Omental fat pad (tissue), 4 donors: Measurements from ENCODE around the gene TMEM14B. TPM values are rescaled to one million over a fixed set of nuclear protein-coding genes. Genes with fewer than 3 reads are reported as not detected.

ENCODE experiments used
- ATAC-seq: fragments of 150-250 bp; one replicate; pipeline ENCODE4 v1.9.1; 2016; ENCODE audit warnings: mild to moderate bottlenecking, moderate library complexity; ENCODE audit not compliant: low FRiP score
- DNase-seq: peaks from one replicate; pipeline ENCODE4 v3.0.0-alpha.2; 2019; ENCODE audit warnings: low spot score
- total RNA-seq, 4 donors: library from RNA; depleted of rRNA; stranded (reverse); fragments of >200 nt; gene quantifications; one replicate each; pipeline ENCODE4 v1.1.0, GENCODE V29; 2016
- TF ChIP-seq, protein P1 (sequence below), 3 donors: fragments of 450-650 bp; IDR thresholded peaks; one replicate each; pipeline ENCODE4 v1.5.1; 2016 to 2017; ENCODE audit warnings: antibody characterized with exemption in 3 of 3, mild to moderate bottlenecking in 3 of 3, moderate library complexity in 2 of 3

TMEM14B gene
- total RNA-seq, 4 donors from 2014 or later = 69.1 to 100 (median 73.7) TPM

DNA sequence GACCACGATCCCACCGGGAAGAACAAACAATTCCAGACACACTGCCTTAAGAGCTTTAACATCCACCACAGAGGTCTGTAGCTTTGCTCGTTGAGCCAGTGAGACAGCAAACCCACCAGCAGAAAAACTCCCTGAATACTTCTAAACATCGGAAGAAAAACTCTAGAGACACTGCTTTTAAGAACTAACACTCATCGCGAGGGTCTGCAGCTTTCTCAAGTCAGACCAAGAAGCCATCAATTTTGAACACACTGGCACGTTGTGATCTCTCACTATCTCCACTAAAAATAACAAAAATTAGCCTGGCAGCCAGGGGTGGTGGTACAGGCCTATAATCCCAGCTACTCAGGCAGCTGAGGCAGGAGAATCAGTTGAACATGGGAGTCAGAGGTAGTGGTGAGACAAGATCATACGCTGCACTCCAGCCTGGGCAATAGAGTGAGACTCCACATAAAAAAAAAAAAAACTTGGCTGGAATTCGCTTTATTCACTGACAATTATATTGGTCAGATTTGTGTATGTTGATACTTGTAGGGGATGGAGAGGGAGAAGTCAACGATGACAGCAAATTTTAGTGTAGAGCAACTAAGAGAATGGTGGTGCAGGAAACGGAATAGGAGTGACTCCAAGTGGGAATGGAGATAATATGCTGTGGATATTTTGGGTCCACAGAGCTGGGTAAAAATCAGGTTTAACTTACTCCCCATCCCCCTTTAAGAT lies 25.6 kb upstream of the TMEM14B start:
- TF ChIP-seq, protein P1, sequence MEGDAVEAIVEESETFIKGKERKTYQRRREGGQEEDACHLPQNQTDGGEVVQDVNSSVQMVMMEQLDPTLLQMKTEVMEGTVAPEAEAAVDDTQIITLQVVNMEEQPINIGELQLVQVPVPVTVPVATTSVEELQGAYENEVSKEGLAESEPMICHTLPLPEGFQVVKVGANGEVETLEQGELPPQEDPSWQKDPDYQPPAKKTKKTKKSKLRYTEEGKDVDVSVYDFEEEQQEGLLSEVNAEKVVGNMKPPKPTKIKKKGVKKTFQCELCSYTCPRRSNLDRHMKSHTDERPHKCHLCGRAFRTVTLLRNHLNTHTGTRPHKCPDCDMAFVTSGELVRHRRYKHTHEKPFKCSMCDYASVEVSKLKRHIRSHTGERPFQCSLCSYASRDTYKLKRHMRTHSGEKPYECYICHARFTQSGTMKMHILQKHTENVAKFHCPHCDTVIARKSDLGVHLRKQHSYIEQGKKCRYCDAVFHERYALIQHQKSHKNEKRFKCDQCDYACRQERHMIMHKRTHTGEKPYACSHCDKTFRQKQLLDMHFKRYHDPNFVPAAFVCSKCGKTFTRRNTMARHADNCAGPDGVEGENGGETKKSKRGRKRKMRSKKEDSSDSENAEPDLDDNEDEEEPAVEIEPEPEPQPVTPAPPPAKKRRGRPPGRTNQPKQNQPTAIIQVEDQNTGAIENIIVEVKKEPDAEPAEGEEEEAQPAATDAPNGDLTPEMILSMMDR (IDR thresholded peaks at IDR 0.05) = no peak
- ATAC-seq (no peak), DNase-seq (no peak)

DNA sequence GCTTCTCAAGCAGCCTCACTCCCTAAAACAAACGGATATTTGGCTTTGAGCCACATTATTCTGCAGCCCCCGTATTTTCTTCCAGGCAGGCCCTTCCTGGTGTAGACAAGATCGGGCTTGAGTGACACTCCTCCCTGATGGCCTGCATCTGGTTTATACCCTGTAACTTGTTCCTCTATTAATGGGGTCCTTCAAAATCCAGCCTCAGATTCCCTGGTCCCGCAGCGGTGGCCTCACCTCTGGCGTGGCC lies 25.1 kb upstream of the TMEM14B start:
- TF ChIP-seq, protein P1 (IDR thresholded peaks at IDR 0.05) = no peak
- DNase-seq (no peak), ATAC-seq (no peak)

DNA sequence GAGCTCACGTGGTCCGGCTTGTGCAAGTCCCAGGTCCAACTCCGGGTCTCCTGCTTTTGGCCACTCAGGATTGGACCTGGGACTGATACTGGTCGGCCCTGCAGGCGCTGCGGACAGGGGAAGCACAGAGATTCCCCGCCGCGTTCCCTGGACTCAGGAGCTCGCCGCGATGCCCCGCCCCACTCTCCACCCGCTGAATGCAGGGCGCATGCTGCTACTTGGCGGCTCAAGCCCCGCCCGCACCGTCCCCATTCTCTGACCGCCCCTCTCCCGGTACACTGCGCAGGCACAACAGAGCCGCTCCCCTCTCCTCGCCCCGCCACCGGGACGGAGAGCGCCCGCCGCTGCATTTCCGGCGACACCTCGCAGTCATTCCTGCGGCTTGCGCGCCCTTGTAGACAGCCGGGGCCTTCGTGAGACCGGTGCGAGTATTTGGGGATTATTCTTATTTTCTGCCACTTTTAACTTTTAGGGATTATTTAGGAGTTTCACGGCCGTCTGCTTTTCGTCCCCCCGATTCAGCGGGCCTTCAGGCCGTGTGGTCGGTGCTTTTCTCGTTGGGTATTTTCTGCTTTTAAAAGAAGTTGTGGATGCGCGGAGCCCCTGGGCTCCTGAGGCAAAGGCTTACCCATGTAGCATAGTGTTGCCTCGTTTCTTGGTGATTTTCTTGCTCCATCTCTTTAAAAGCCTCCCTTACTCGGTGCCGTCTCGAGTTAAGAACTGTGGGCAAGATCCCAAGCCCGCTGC lies 24.6 kb upstream of the TMEM14B start, which contains the start of gene TMEM14C:
TSS of gene TMEM14C (plus strand) at position 251 of the 747 bp plus-strand sequence. CDS start 1,544 bp downstream, outside the sequence.
- peak; percentile 83 for DNase-seq
- peak; percentile 99 for ATAC-seq
- TF ChIP-seq, protein P1 (IDR thresholded peaks at IDR 0.05) = no peak

DNA sequence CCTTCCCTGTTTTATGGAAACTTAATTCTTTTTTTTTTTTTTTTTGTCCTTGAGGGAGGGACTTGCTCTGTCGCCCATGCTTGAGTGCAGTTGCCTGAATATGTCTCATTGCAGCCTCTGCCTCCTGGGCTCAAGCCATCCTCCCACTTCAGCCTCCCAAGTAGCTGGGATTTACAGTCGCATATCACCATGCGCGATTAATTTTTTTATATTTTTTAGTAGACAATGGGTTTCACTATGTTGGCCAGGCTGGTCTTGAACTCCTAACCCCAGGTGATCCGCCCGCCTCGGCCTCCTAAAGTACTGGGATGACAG lies 24.1 kb upstream of the TMEM14B start:
- DNase-seq = no peak
- no peak for ATAC-seq
- TF ChIP-seq, protein P1 (IDR thresholded peaks at IDR 0.05) = no peak

DNA sequence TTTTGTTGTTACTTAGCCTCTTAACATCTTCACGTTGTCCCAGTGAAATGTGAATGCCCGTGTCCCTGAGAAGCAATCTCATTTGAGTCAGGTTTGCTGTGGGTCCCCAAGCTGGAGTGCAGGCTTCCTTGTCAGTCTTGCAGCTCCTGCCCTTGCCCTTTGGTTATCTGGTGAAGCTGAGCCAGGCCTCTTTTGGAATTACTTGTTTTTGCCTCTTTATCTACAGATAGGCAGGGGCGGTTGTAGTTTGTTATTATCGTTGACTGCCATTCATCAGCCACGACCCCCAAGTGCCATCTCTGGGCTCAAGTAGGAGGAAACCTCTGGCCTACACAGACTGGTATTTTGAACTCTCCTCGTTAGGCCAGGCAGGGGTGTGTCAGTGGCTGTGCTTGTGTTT lies 22.6 kb upstream of the TMEM14B start:
- no peak for DNase-seq
- TF ChIP-seq, protein P1 (IDR thresholded peaks at IDR 0.05) = no peak
- no peak for ATAC-seq

DNA sequence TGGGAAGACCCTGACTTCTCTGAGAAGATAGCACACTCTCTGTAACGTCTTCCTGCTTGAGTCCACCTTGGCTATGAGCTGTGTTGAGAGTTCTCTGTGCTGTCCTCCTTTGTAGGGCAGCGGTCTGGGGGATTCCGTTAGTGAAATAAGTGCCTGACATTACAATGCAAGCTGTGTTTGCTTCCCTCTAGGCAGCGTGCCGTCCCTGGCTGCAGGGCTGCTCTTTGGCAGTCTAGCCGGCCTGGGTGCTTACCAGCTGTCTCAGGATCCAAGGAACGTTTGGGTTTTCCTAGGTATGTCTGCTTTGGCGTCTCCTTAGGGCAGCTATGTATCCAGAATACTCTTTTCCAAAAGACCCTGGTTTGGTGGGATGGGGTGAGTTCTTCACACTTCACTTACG lies 21.9 kb upstream of the TMEM14B start:
- ATAC-seq (no peak), DNase-seq (no peak)
- TF ChIP-seq, protein P1 (IDR thresholded peaks at IDR 0.05) = no peak

DNA sequence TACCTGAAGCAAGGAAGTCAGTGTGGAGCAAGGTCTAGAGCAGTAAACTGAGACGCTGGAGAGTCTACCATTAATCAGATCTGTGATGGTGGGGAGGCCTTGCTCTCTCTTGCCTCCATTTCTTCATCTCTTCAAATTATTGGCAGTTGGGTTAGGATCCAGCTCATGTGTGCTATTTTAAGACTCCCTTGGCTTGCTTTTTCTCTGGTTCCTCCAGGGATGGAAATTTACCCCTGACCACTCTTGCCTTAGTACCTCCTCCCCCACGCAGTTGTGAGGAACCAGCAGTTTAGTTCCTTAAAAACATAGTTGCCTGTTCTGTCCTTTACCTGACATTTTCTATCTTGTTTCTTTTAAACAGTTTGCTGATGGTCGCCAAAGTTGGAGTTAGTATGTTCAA lies 17.4 kb upstream of the TMEM14B start:
- no peak for ATAC-seq
- TF ChIP-seq, protein P1 (IDR thresholded peaks at IDR 0.05) = no peak
- DNase-seq = no peak
